K562 (cell line): ENCODE data around the gene MRPS6. TPM values are rescaled to one million over a fixed set of nuclear protein-coding genes. Genes with fewer than 3 reads are reported as not detected.

Experiments used
- ATAC-seq: fragments of 200-7000 bp; cut with Tn5 transposase; 3 replicates; pipeline ENCODE4 v1.9.1; 2020; ENCODE audit warnings: moderate library complexity
- BruUV-seq: library from RNA; stranded (reverse); fragments of 400-500 nt; replicated peaks from 2 replicates; lab custom pipeline; 2021; lab: Mats Ljungman, UMichigan
- CTCF ChIA-PET: fragments of 300-600 bp; formaldehyde crosslinking; extraction: SDS; loops from one replicate; lab custom pipeline; 2021; ENCODE audit warnings: low intra/inter-chr PET ratio; lab: Yijun Ruan, JAX
- POLR2A ChIA-PET: fragments of 300-600, 350-650 bp; sonication (Branson Sonifier 250); formaldehyde crosslinking; extraction: SDS; loops from one replicate; lab custom pipeline; 2021; ENCODE audit warnings: antibody characterized with exemption, inconsistent platforms; lab: Yijun Ruan, JAX
- DNase-seq, 4 experiments: peaks; one replicate each; pipeline versions ENCODE4 v3.0.0 to v3.0.0-alpha.2; 2011 to 2018; ENCODE audit warnings: low spot score in 3 of 4, mixed read lengths in 3 of 4; ENCODE audit errors: extremely low read depth in 1 of 4
- FAIRE-seq: peaks from 2 replicates; lab custom pipeline; 2011; peaks lifted over from hg19 to GRCh38; lab: Jason Lieb, UNC
- H2AFZ ChIP-seq: 2 replicates; pipeline ENCODE4 v1.6.0; 2011; ENCODE audit warnings: low read depth, low read length, control low read depth, inconsistent platforms
- H3K27ac ChIP-seq: fragments of 200-600 bp; 3 replicates; pipeline ENCODE4 v1.8.0; 2011; ENCODE audit warnings: low read depth, mild to moderate bottlenecking, control low read depth, inconsistent platforms, low read length, moderate library complexity, mixed read lengths; ENCODE audit errors: extremely low read depth
- H3K27me3 ChIP-seq, 2 experiments: fragments of 300-600 bp in 1 of 2; 2 replicates in 1 of 2; 3 replicates in 1 of 2; pipeline versions ENCODE4 v1.6.0 to v1.8.0; 2011; ENCODE audit warnings: inconsistent platforms in 2 of 2, low read length in 2 of 2, mild to moderate bottlenecking in 1 of 2, mixed read lengths in 1 of 2, moderate library complexity in 1 of 2; ENCODE audit not compliant: control insufficient read depth in 2 of 2, insufficient read depth in 2 of 2
- H3K36me3 ChIP-seq: fragments of 300-600 bp; 3 replicates; pipeline ENCODE4 v1.8.0; 2011; ENCODE audit warnings: mild to moderate bottlenecking, low read length, inconsistent platforms; ENCODE audit not compliant: control insufficient read depth, insufficient read depth
- H3K4me1 ChIP-seq, 2 experiments: fragments of 200-600 bp in 1 of 2; replicated peaks in 1 of 2; 2 replicates in 1 of 2; 3 replicates in 1 of 2; pipeline versions ENCODE4 v1.5.1 to v1.8.0; 2011; ENCODE audit warnings: inconsistent platforms in 2 of 2, low read length in 2 of 2, mild to moderate bottlenecking in 1 of 2, mixed read lengths in 1 of 2, moderate library complexity in 1 of 2; ENCODE audit not compliant: control insufficient read depth in 2 of 2, insufficient read depth in 2 of 2
- H3K4me2 ChIP-seq: 2 replicates; pipeline ENCODE4 v1.6.1; 2011; ENCODE audit warnings: low read length, control low read depth, inconsistent platforms, mixed read lengths; ENCODE audit not compliant: insufficient read depth
- H3K4me3 ChIP-seq: fragments of 200-600 bp; sonication (generic), shearing (Covaris generic); 2 replicates; pipeline ENCODE4 v1.5.1; 2016; ENCODE audit warnings: control low read depth, inconsistent platforms
- H3K79me2 ChIP-seq: fragments of 200-600 bp; 3 replicates; pipeline ENCODE4 v1.8.0; 2011; ENCODE audit warnings: low read length, inconsistent platforms; ENCODE audit not compliant: control insufficient read depth, insufficient read depth
- H3K9ac ChIP-seq, 2 experiments: 2 replicates each; pipeline versions ENCODE4 v1.6.0 to v1.6.1; 2011; ENCODE audit warnings: low read depth in 2 of 2, low read length in 2 of 2, control low read depth in 1 of 2, inconsistent platforms in 1 of 2, mild to moderate bottlenecking in 1 of 2, mixed read lengths in 1 of 2; ENCODE audit not compliant: insufficient read depth in 1 of 2
- H3K9me1 ChIP-seq: one replicate; pipeline ENCODE4 v1.6.0; 2011; ENCODE audit warnings: inconsistent platforms, mild to moderate bottlenecking, low read length, moderate library complexity; ENCODE audit not compliant: control insufficient read depth, insufficient read depth
- H3K9me3 ChIP-seq: replicated peaks from 2 replicates; pipeline ENCODE4 v1.5.1; 2011; ENCODE audit warnings: low read depth, low read length, inconsistent platforms; ENCODE audit not compliant: control insufficient read depth, insufficient read depth
- H4K20me1 ChIP-seq: replicated peaks from 2 replicates; pipeline ENCODE4 v1.6.1; 2011; ENCODE audit warnings: low read length, inconsistent platforms, mixed read lengths; ENCODE audit not compliant: control insufficient read depth, insufficient read depth
- BRD9 ChIP-seq: fragments of 450-650 bp; IDR thresholded peaks from 2 replicates; pipeline ENCODE4 v1.6.1; 2018; ENCODE audit warnings: low read depth; ENCODE audit not compliant: partially characterized antibody
- CBFA2T2 ChIP-seq: fragments of 450-650 bp; conservative IDR thresholded peaks from 2 replicates; pipeline ENCODE4 v1.6.1; 2017; ENCODE audit warnings: mild to moderate bottlenecking
- CBFA2T3 ChIP-seq: fragments of 450-650 bp; IDR thresholded peaks from 2 replicates; pipeline ENCODE4 v1.6.1; 2017
- CREB1 ChIP-seq, 2 experiments: sonication (generic) in 1 of 2; formaldehyde crosslinking in 1 of 2; IDR thresholded peaks; 2 replicates each; pipeline versions ENCODE4 v1.6.1 to v1.8.0; 2012 to 2022; ENCODE audit warnings: inconsistent platforms in 1 of 2, mild to moderate bottlenecking in 1 of 2, missing genetic modification reagents in 1 of 2, moderate library complexity in 1 of 2
- FOXP1 ChIP-seq: sonication (generic); formaldehyde crosslinking; IDR thresholded peaks from 2 replicates; pipeline ENCODE4 v1.8.0; 2022; ENCODE audit warnings: mild to moderate bottlenecking, missing genetic modification reagents
- KDM5B ChIP-seq: fragments of 200-600 bp; sonication (generic); IDR thresholded peaks from 2 replicates; pipeline ENCODE4 v1.6.1; 2012; ENCODE audit warnings: low read depth, mild to moderate bottlenecking, moderate library complexity, low read length, control low read depth, inconsistent platforms; ENCODE audit not compliant: insufficient replicate concordance
- MBD2 ChIP-seq: sonication (generic); IDR thresholded peaks from 2 replicates; pipeline ENCODE4 v1.6.1; 2016; ENCODE audit warnings: low read depth, borderline replicate concordance
- MYC ChIP-seq, 2 experiments: fragments of 250-450 bp in 1 of 2; sonication (Bioruptor Pico) in 1 of 2; IDR thresholded peaks; 2 replicates each; pipeline versions ENCODE4 v1.5.1 to v1.6.1; 2012 to 2021; ENCODE audit warnings: low read depth in 2 of 2, borderline replicate concordance in 1 of 2, improper control_type of control experiment in 1 of 2, low read length in 1 of 2, mild to moderate bottlenecking in 1 of 2, moderate library complexity in 1 of 2
- PCBP2 ChIP-seq: fragments of 200-400 bp; formaldehyde crosslinking; IDR thresholded peaks from 2 replicates; pipeline ENCODE4 v1.6.1; 2018; ENCODE audit warnings: low read length, low read depth, mild to moderate bottlenecking, moderate library complexity; ENCODE audit not compliant: poor library complexity, severe bottlenecking
- STAG1 ChIP-seq: sonication (generic); formaldehyde crosslinking; IDR thresholded peaks from 2 replicates; pipeline ENCODE4 v1.5.0; 2020; ENCODE audit warnings: missing genetic modification reagents, borderline replicate concordance
- TAL1 ChIP-seq: fragments of 450-650 bp; IDR thresholded peaks from 2 replicates; pipeline ENCODE4 v1.6.1; 2016; ENCODE audit warnings: mild to moderate bottlenecking
- ZC3H4 ChIP-seq: sonication (generic); formaldehyde crosslinking; IDR thresholded peaks from 2 replicates; pipeline ENCODE4 v1.9.0; 2021; ENCODE audit warnings: missing genetic modification reagents, borderline replicate concordance
- ZKSCAN1 ChIP-seq: fragments of 150-350 bp; IDR thresholded peaks from 2 replicates; pipeline ENCODE4 v1.6.1; 2016; ENCODE audit warnings: low read depth, low read length
- ZNF124 ChIP-seq: sonication (generic); formaldehyde crosslinking; IDR thresholded peaks from 2 replicates; pipeline ENCODE4 v1.8.1; 2022; ENCODE audit warnings: missing genetic modification reagents
- ZNF507 ChIP-seq: conservative IDR thresholded peaks from 2 replicates; pipeline ENCODE4 v1.6.1; 2017; ENCODE audit warnings: missing genetic modification characterization, missing compliant biosample characterization
- ZNF695 ChIP-seq: fragments of 450-650 bp; formaldehyde crosslinking; IDR thresholded peaks from 2 replicates; pipeline ENCODE4 v1.4.0; 2020; ENCODE audit warnings: mild to moderate bottlenecking, moderate library complexity
- WGBS: fragments of 100-300 bp; shearing (Covaris generic); methylation state at CpG from one replicate; pipeline ENCODE4 v1.1.6; 2016; ENCODE audit warnings: low coverage, mixed read lengths; ENCODE audit not compliant: insufficient coverage; ENCODE audit errors: missing lambda C conversion rate; 5-methylcytosine and 5-hydroxymethylcytosine counted together
- in situ Hi-C: fragments of 300-500 bp; cut with MboI; formaldehyde crosslinking; loops from 4 replicates; pipeline ENCODE4 v1.15.0; 2018; ENCODE audit warnings: inconsistent platforms, mixed read lengths
- intact Hi-C: fragments of 100-400 bp; cut with micrococcal nuclease; formaldehyde crosslinking; loops from 2 replicates; pipeline ENCODE4 v1.14.2; 2022
- polyA plus RNA-seq, 8 experiments: library from polyadenylated mRNA; depleted of rRNA in 4 of 8; stranded (reverse) in 5 of 8; unstranded in 3 of 8; fragments of >200 nt; fragmentation: Nextera tagmentation in 2 of 8; fragmentation: Illumina TruSeq in 1 of 8; extraction: Ambion mirVana in 2 of 8; extraction: Trizol in 1 of 8; gene quantifications; 2 replicates each; pipeline versions ENCODE4 v1.2.1 to v1.2.3, GENCODE V29; 2011 to 2014; ENCODE audit warnings: inconsistent platforms in 1 of 8, missing spikeins in 1 of 8
- total RNA-seq, 7 experiments: library from RNA; depleted of rRNA in 6 of 7; stranded (reverse); fragments of >200 nt in 6 of 7; fragmentation: Illumina TruSeq in 2 of 7; extraction: Trizol in 2 of 7; gene quantifications; 2 replicates each; pipeline versions ENCODE4 v1.2.1 to v1.2.3, GENCODE V29; 2011 to 2021; ENCODE audit warnings: low replicate concordance in 1 of 7
- TF ChIP-seq, protein P1 (sequence below): fragments of 250-450 bp; sonication (Bioruptor Pico); IDR thresholded peaks from 2 replicates; pipeline ENCODE4 v1.9.0; 2021; ENCODE audit warnings: mild to moderate bottlenecking, inconsistent platforms

MRPS6 gene
- total and polyA plus RNA-seq, 9 of the 15 experiments (the other 6 are each of a cell fraction or from before 2014, with no cell fraction given), result 26.1 to 72.0 (median 39.3) TPM

GRCh38 chr21:34072145-34073031 is 990 bp upstream of the MRPS6 start:
- H3K27me3 ChIP-seq, result peaks cover 0 to 5% of the 10 kb centered on the region in 2 experiments; a peak in 2 of 5 replicates
- H2AFZ ChIP-seq, result peak overlapping the region; percentile 88
- peak overlapping the region; percentile 41 for H3K4me3 ChIP-seq
- FAIRE-seq (no peak), ATAC-seq (no peak), DNase-seq (no peak)
- H3K79me2 ChIP-seq, result peaks cover 35% of the 10 kb centered on the region
- no TSS peak for BruUV-seq
- H3K9me3 ChIP-seq, result no peaks in the 10 kb centered on the region
- WGBS, result 85% methylated on average over 32 of the region's 32 CpGs
- POLR2A ChIA-PET, result interaction anchor here (0.6 to 1.5 kb wide), 5 partner anchors 9 to 170 kb away, joined by 3 to 5 read pairs (median 4); no protein-coding TSS in a partner anchor
- intact Hi-C loops, result loop anchor here (5.0 to 10.0 kb wide), 3 partner anchors 132 to 275 kb away; no protein-coding TSS in a partner anchor
- CTCF ChIA-PET, result interaction anchor here (0.8 kb wide), 1 partner anchor 279 kb away, joined by 3 read pairs; no protein-coding TSS in a partner anchor
- peak overlapping the region; percentile 66 for H3K4me2 ChIP-seq
- H4K20me1 ChIP-seq, result peaks cover 8% of the 10 kb centered on the region; the same call in 1 of the 2 replicates
- H3K27ac ChIP-seq, result peak overlapping the region; percentile 64; the same call in 2 of the 3 replicates
- peak overlapping the region; percentile 42 to 88; a peak in 3 of 4 replicates for H3K9ac ChIP-seq
- in situ Hi-C loops, result no loop called here
- peaks cover 9 to 29% of the 10 kb centered on the region in 2 experiments; a peak in 4 of 5 replicates for H3K4me1 ChIP-seq
- H3K36me3 ChIP-seq, result peaks cover 24% of the 10 kb centered on the region
- no peaks in the 10 kb centered on the region for H3K9me1 ChIP-seq
- TF ChIP-seq ZKSCAN1 (no peak), FOXP1 (peak; percentile 37; the same call in 1 of the 2 replicates), ZNF507 (no peak), CREB1 (IDR thresholded peaks at IDR 0.05) (0 out of 2 replicates have a peak, but pooled peaks have one; percentile 3), CREB1 (CRISPR knock-in tag; IDR thresholded peaks at IDR 0.05) (no peak), KDM5B (peak; percentile 5), ZNF124 (no peak), CBFA2T2 (no peak), MYC (IDR thresholded peaks at IDR 0.05; ENCODE audit: low read depth, low read length) (no peak), MYC (CRISPR knock-in tag; IDR thresholded peaks at IDR 0.05; ENCODE audit: borderline replicate concordance, low read depth) (peak; percentile 55; the same call in 1 of the 2 replicates), TAL1 (no peak), MBD2 (no peak), ZNF695 (no peak), CBFA2T3 (no peak), ZC3H4 (CRISPR knock-in tag) (0 out of 2 replicates have a peak, but pooled peaks have one; percentile 73), PCBP2 (no peak), STAG1 (CRISPR knock-in tag) (0 out of 2 replicates have a peak, but pooled peaks have one; percentile 16), BRD9 (no peak)
- TF ChIP-seq, protein P1, sequence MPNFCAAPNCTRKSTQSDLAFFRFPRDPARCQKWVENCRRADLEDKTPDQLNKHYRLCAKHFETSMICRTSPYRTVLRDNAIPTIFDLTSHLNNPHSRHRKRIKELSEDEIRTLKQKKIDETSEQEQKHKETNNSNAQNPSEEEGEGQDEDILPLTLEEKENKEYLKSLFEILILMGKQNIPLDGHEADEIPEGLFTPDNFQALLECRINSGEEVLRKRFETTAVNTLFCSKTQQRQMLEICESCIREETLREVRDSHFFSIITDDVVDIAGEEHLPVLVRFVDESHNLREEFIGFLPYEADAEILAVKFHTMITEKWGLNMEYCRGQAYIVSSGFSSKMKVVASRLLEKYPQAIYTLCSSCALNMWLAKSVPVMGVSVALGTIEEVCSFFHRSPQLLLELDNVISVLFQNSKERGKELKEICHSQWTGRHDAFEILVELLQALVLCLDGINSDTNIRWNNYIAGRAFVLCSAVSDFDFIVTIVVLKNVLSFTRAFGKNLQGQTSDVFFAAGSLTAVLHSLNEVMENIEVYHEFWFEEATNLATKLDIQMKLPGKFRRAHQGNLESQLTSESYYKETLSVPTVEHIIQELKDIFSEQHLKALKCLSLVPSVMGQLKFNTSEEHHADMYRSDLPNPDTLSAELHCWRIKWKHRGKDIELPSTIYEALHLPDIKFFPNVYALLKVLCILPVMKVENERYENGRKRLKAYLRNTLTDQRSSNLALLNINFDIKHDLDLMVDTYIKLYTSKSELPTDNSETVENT (CRISPR knock-in tag), result peak; percentile 6; the same call in 1 of the 2 replicates
